Sigmoid colon (tissue), 7 donors: Measurements from ENCODE around the gene FEZF2. TPM values are rescaled to one million over a fixed set of nuclear protein-coding genes. Genes with fewer than 3 reads are reported as not detected.

Experiments used
- DNase-seq: peaks from one replicate; pipeline ENCODE4 v3.0.0-alpha.2; 2019
- H3K27ac ChIP-seq, 4 donors: fragments of 200-600 bp; sonication (generic); one replicate each; pipeline ENCODE4 v1.5.1; 2016 to 2019; ENCODE audit warnings: mild to moderate bottlenecking in 1 of 4
- H3K27me3 ChIP-seq, 3 donors: fragments of 200-600 bp; sonication (generic); one replicate each; pipeline ENCODE4 v1.5.1; 2019; ENCODE audit warnings: mild to moderate bottlenecking in 1 of 3
- H3K36me3 ChIP-seq, 4 donors: fragments of 200-600 bp; sonication (generic); one replicate each; pipeline ENCODE4 v1.5.1; 2016 to 2019
- H3K4me1 ChIP-seq, 4 donors: fragments of 200-600 bp; sonication (generic); one replicate each; pipeline ENCODE4 v1.5.1; 2017 to 2019
- H3K4me3 ChIP-seq, 4 donors: fragments of 200-600 bp; sonication (generic); one replicate each; pipeline ENCODE4 v1.5.1; 2017 to 2019; ENCODE audit warnings: mild to moderate bottlenecking in 2 of 4, moderate library complexity in 1 of 4
- H3K9me3 ChIP-seq, 4 donors: fragments of 200-600 bp in 3 of 4; sonication (generic) in 3 of 4; one replicate each; pipeline versions ENCODE4 v1.5.1 to v1.6.1; 2013 to 2019
- EP300 ChIP-seq, 4 donors: sonication (generic); formaldehyde crosslinking; IDR thresholded peaks; one replicate each; pipeline ENCODE4 v1.6.1; 2017; ENCODE audit warnings: antibody characterized with exemption in 4 of 4
- POLR2A ChIP-seq, 2 donors: fragments of 450-650 bp; IDR thresholded peaks; one replicate each; pipeline ENCODE4 v1.6.1; 2016; ENCODE audit warnings: antibody characterized with exemption in 2 of 2, mild to moderate bottlenecking in 2 of 2, moderate library complexity in 2 of 2
- POLR2AphosphoS5 ChIP-seq, 4 donors: sonication (generic); formaldehyde crosslinking; IDR thresholded peaks; one replicate each; pipeline ENCODE4 v1.6.1; 2017; ENCODE audit warnings: antibody characterized with exemption in 4 of 4
- WGBS, 2 donors: extraction: QIAGEN DNeasy Blood & Tissue Kit; methylation state at CpG; one replicate each; pipeline ENCODE4 v1.1.7; 2013; 5-methylcytosine and 5-hydroxymethylcytosine counted together
- intact Hi-C: fragments of 100-400 bp; cut with DNase I; formaldehyde crosslinking; loops from one replicate; pipeline ENCODE4 v1.15.1; 2023
- polyA plus RNA-seq, 3 donors: library from polyadenylated mRNA; stranded (reverse); fragments of 200-250 nt; gene quantifications; one replicate each; pipeline ENCODE4 v1.2.3, GENCODE V29; 2013
- total RNA-seq, 4 donors: library from RNA; depleted of rRNA; stranded (reverse); fragments of >200 nt; gene quantifications; one replicate each; pipeline ENCODE4 v1.1.0, GENCODE V29; 2016
- TF ChIP-seq, protein P1 (sequence below), 4 experiments: fragments of 450-650 bp in 3 of 4; fragments of 200-600 bp in 1 of 4; IDR thresholded peaks; one replicate each; pipeline ENCODE4 v1.5.1; 2016 to 2019; ENCODE audit warnings: antibody characterized with exemption in 4 of 4, mild to moderate bottlenecking in 3 of 4, moderate library complexity in 2 of 4
- donor health status: healthy with polysubstance abuse.
- donor health status: Bipolar disorder and iron deficiency.
- donor health status: healthy.

Gene FEZF2
- total and polyA plus RNA-seq, 7 donors = not detected

DNA sequence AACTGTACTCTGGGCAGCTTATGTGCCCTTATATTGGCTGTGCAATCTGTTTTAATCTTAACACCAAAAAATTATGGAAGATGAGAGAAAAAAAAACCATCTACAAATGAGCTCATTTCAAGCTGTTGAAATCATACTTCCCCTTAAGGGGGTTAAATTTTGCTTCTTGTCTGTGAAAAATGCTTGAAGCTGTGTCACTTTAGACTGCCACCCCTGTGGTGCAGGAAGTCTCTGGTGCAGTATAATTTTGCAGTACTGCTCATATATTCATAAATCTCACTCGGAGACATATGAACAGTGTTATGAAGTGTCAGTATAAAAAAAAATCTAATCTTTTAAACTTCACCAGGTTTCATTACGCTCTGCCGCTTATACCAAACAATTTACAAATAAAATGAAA is 30.4 kb upstream of the FEZF2 start:
- intact Hi-C loops = no loop called here
- TF ChIP-seq, protein P1, sequence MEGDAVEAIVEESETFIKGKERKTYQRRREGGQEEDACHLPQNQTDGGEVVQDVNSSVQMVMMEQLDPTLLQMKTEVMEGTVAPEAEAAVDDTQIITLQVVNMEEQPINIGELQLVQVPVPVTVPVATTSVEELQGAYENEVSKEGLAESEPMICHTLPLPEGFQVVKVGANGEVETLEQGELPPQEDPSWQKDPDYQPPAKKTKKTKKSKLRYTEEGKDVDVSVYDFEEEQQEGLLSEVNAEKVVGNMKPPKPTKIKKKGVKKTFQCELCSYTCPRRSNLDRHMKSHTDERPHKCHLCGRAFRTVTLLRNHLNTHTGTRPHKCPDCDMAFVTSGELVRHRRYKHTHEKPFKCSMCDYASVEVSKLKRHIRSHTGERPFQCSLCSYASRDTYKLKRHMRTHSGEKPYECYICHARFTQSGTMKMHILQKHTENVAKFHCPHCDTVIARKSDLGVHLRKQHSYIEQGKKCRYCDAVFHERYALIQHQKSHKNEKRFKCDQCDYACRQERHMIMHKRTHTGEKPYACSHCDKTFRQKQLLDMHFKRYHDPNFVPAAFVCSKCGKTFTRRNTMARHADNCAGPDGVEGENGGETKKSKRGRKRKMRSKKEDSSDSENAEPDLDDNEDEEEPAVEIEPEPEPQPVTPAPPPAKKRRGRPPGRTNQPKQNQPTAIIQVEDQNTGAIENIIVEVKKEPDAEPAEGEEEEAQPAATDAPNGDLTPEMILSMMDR (IDR thresholded peaks at IDR 0.05) = no peak
- no peak for TF ChIP-seq POLR2A (IDR thresholded peaks at IDR 0.05)
- DNase-seq = no peak
- H3K4me3 ChIP-seq = no peak overlapping the region
- H3K9me3 ChIP-seq = no peaks in the 10 kb centered on the region
- no peaks in the 10 kb centered on the region for H3K36me3 ChIP-seq
- H3K27ac ChIP-seq = no peak overlapping the region
- H3K4me1 ChIP-seq = no peaks in the 10 kb centered on the region
- WGBS, 2 donors = 75 to 76% methylated on average over 3 of the region's 3 CpGs
- H3K27me3 ChIP-seq = no peaks in the 10 kb centered on the region

DNA sequence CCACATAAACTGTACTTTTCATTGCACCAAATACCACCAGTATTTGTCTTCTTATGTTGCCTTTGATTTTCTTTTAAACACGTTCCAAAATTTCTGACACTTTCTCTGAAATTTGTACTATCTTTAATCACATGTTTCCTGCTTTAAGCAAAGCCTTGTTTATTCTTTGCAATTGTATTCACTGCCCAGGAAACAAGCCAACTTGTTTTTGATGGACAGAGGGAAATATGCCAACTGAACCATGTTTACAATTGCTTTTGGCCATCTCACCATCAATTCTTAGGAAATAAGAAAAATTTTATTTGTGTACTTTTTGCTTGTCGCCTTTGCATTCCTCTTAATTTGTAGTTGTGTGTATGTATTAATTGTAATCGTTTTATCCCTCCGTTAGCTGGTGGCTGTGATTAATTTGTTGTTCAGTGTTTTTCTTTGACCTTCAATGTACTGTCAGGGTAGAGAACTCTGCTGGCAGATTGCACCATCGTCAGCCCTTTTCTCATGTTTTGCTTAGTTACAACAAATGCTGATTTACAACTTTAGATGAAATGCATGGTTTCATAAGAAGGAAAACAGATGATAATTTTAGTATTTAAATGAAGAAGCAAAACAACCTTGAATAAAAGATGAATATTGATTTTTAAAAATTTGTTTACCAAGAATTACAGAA is 19.4 kb upstream of the FEZF2 start:
- Histone ChIP-seq H3K27ac (no peak overlapping the region), H3K4me1 (no peaks in the 10 kb centered on the region), H3K36me3 (no peaks in the 10 kb centered on the region), H3K9me3 (no peaks in the 10 kb centered on the region), H3K27me3 (no peaks in the 10 kb centered on the region), H3K4me3 (no peak overlapping the region)
- 46 to 67% methylated on average over 5 of the region's 5 CpGs for WGBS, 2 donors
- intact Hi-C loops = no loop called here
- no peak for DNase-seq
- no peak for TF ChIP-seq POLR2AphosphoS5 (IDR thresholded peaks at IDR 0.05)
- TF ChIP-seq, protein P1 (IDR thresholded peaks at IDR 0.05) = no peak
- TF ChIP-seq EP300 (IDR thresholded peaks at IDR 0.05) = no peak
- TF ChIP-seq POLR2A (IDR thresholded peaks at IDR 0.05) = no peak

DNA sequence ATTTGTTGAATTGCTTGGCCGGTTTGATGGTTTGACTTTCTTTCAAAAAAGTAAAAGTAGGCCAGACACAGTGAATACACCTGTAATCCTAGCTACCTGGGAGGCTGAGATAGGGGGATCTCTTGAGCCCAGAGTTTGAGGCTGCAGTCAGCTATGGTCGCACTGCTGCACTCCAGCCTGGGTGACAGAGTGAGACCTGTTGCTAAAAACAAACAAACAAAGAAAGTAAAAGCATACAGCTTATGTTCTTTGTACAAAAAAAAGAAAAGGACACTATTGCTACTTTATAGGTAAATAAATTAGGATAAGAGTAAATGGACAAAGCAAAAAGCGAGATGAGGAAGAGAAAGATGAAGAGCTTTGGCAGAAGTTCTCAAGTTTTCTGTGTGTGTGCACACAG is 13.9 kb upstream of the FEZF2 start:
- WGBS, 2 donors = 76 to 86% methylated on average over 3 of the region's 3 CpGs
- intact Hi-C loops = no loop called here
- TF ChIP-seq POLR2A (IDR thresholded peaks at IDR 0.05) = no peak
- no peak for TF ChIP-seq EP300 (IDR thresholded peaks at IDR 0.05)
- TF ChIP-seq, protein P1 (IDR thresholded peaks at IDR 0.05) = no peak
- TF ChIP-seq POLR2AphosphoS5 (IDR thresholded peaks at IDR 0.05) = no peak

DNA sequence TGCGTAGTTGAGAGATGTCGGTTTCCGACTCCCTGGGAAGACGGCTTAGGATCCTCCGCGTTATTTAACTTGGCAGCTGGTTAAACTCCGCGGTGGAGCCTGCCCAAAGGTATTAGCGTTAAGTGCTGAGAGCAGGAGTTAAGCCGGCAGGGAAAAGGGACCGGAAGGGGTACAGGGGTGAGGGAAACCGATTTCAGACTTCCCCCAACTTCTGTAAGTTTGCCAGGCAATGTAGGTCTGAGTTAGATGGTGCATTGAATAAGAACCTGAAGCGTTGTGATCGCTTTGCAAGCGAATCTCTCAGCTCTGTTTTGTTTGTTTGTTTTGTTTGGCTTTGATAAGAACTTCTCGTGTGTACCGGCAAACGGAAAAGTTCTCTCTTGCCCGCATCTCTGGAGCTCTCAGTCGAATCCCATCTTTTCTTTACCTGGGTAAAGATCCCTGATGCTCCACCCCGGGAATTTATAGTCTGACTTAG is 6.0 kb upstream of the FEZF2 start:
- Histone ChIP-seq H3K27ac (no peak overlapping the region), H3K4me1 (peaks cover 0 to 20% (median 15%) of the 10 kb centered on the region in 4 donors), H3K9me3 (no peaks in the 10 kb centered on the region), H3K27me3 (peaks cover 21 to 79% (median 72%) of the 10 kb centered on the region in 3 donors), H3K36me3 (no peaks in the 10 kb centered on the region), H3K4me3 (no peak overlapping the region)
- WGBS, 2 donors = 4 to 5% methylated on average over 21 of the region's 21 CpGs
- intact Hi-C loops = no loop called here
- DNase-seq = no peak
- TF ChIP-seq POLR2A (IDR thresholded peaks at IDR 0.05) = no peak

More for the DNA sequence above, 13.9 kb upstream of the FEZF2 start:
- Histone ChIP-seq H3K4me3 (no peak overlapping the region), H3K9me3 (no peaks in the 10 kb centered on the region), H3K36me3 (no peaks in the 10 kb centered on the region), H3K27me3 (peaks cover 0 to 5% (median under 1%) of the 10 kb centered on the region in 3 donors), H3K27ac (no peak overlapping the region), H3K4me1 (no peaks in the 10 kb centered on the region)
- no peak for DNase-seq

DNA sequence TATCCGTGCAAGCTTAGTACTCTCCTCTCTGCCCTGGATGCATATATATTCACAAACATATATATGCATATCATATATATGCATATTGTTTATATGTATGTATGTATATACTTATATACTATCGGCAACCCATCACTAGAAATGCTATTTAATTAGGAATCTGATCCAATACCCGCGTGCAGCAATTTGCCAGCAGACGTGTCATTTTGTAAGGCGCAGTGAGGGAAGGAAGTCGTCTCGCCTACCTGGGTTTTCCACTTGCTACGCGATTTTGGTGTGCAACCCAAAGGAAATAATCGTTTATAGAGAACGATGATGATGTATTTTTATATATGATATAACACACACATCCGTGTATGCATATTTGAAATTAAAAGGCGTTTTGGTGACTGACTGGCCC is 5.6 kb upstream of the FEZF2 start:
- 5 to 12% methylated on average over 14 of the region's 14 CpGs for WGBS, 2 donors
- TF ChIP-seq, protein P1 (IDR thresholded peaks at IDR 0.05) = no peak
- no peak for TF ChIP-seq POLR2A (IDR thresholded peaks at IDR 0.05)
- no peak for TF ChIP-seq POLR2AphosphoS5 (IDR thresholded peaks at IDR 0.05)
- no peak for TF ChIP-seq EP300 (IDR thresholded peaks at IDR 0.05)
- Histone ChIP-seq H3K27ac (no peak overlapping the region), H3K27me3 (peaks cover 21 to 84% (median 76%) of the 10 kb centered on the region in 3 donors), H3K9me3 (no peaks in the 10 kb centered on the region), H3K36me3 (no peaks in the 10 kb centered on the region), H3K4me1 (peaks cover 0 to 24% (median 19%) of the 10 kb centered on the region in 4 donors), H3K4me3 (no peak overlapping the region)
- DNase-seq = no peak
- intact Hi-C loops = no loop called here
